ENCODE results near the gene AP3B1.
A peak's percentile ranks its signal among the peaks of the same experiment; 100 is the strongest.
"Not testable (repeated sequence)": the region's sequence is repeated elsewhere in the genome, so short reads cannot be mapped to it uniquely, and the experiment has no call there.

AP3B1 gene

DNA sequence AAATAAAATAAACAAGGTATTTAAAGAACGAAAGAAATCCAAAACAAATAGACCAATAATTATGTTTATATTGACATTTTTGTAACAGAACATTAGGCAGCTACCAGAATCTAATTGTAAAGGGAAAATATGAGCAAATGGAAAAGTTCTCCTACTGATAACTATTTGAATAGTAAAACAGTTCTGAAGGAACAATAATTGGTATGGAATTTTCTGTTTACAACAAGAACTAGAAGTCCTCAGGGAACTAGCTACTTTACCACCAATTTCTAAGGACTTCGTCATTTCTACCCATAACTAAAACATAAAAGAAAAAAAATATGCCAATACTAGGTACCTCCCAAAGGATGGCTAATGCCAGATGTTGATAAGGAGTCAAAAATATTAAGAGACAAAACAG is 58.5 kb downstream of the AP3B1 start:
- no peak for DNase-seq

DNA sequence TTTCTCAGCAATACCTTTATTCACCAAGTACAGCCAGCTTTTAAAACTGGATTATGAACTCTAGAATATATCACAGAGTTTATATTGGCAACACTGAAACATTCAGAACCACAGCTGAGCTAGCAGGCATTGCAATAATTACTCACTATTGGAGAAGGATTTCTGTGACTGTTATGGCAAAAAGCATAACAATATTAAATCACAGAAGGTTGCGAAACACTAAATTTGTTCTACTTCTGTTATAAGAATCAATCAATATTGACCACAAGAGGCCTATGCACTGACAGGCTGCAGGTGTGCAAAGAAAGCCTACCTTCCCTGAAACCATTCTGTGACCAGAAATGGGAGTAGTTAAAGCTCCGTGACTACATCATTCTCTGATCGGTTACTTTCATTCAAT is 59.2 kb downstream of the AP3B1 start:
- no peak for DNase-seq

DNA sequence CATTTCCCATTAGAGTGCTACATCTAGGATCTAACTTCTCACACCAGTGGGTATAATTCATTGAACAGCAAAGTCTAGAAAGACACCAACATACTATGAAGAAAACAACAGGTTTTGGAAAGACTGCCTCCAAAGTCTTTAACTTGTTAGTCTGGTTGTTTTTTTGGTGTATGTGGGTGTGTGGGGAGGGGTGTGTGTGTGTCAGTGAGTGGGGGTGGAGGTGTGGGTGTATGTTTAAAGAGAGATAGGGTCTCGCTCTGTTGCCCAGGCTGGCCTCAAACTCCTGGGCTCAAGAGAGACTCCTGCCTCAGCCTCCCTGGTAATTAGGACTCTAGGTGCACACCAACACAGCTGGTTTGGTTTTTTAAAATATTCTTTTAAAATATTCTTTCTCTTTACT is 59.7 kb downstream of the AP3B1 start:
- no peak for DNase-seq

DNA sequence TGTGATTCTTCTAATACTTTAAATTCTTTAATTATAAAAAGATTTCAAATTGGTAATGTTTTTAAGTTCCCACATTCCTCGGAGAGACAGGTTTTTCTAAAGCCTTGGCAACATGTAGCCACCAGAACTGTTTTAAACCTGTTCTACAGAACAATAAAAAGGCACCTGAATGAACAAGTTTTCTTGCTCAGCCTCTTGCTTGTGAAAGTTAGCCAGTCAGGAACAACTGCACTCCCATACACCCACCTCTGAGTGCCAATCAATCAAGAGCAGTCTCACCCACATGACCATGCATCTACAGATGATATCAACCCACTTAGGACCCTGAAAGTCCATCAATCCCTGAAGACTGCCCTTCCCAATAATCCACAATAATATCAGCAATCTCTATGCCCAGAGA is 62.3 kb downstream of the AP3B1 start:
- no peak for DNase-seq

DNA sequence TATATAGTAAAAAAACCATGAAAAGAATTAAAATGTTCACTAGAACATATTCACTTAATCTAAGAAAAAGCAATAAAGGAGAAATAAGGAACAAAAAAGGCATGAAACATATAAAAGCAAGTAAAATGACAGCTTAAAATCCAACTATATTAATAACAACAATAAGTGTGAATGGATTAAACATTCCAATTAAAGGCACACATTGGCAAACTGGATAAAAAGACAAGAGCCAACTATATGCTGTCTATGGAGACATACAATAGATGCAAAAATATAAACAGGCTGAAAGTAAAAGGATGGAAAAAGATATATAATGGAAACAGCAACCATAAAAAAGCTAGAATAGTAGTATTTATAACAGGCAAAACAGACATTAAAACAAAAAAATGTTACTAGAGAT is 70.1 kb downstream of the AP3B1 start:
- DNase-seq = no peak

DNA sequence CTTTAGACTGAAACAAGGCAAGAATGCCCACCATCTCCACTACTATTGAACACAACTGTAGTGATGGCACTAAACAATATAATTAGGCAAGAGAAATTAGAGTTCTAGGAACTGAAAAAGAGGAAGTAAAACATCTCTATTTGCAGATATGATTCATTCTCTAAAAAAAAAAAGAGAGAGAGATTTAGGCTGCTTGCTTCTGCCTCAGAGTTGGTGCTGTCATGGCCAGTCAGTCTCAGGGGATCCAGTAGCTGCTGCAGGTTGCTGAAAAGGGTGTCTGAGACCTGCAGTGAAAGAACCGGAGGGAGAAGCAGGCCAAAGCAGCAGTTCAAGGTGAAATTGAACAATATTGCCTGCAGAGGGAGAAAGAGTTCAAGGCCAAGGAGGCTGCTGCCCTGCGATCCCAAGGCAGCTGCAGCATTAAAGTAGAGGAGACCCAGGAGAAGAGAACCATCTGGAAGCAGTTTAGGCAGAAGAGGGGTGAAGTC is 72.5 kb downstream of the AP3B1 start:
- DNase-seq = no peak

DNA sequence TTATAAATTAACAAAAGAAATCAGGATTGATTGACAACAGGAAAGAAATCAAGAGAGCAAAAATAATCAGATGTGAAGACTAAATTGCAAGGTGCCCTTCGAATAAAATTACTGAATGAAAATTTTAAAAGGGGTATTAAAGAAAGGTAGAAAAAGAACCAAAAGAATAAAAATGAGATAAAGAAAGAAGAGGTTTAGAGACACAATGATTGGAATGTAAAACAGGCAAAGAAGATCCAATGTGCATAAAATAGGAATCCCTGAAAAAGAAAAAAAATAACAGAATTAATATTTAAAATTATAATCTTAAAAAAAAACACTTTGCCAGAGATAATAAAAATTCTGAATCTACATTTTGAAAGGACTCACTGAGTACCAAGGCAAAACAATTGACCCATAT is 73.0 kb downstream of the AP3B1 start:
- DNase-seq = no peak

DNA sequence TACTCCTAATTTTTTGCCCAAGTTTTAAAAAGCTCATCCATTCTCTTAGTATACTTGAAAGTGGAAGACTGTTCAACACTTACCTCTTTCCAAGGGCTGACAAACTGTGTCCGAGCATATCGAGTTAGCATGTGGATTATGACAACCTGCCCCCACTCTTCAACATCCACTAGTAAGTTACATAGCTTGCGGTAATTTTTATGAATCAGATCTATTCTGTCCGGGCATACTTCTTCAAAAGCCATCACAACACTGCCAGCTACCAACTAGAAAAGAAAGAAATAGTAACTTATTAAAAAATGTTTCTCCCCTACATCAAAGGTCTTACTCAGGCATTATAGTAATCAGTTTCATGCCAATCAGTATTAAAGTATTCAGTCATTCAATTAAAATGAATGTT is 78.5 kb downstream of the AP3B1 start:
- no peak for DNase-seq

DNA sequence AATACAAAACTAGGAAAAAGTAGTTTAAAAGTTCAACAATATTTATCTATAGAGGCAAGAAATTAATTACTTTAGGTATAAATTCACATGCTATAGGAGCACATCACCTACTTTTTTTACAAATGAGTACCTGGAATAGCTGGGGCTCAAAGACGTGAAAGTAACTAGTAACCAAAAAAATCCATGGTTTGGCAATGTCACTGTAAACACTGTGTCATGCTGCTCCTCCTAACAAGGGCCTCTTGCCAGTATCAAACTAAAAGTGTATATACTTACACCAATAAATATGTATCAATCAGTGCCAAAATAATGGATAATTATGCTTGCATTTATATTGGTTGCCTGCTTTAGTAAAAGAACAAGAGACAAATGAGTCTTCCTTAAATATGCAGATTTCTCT is 78.9 kb downstream of the AP3B1 start:
- DNase-seq = no peak

DNA sequence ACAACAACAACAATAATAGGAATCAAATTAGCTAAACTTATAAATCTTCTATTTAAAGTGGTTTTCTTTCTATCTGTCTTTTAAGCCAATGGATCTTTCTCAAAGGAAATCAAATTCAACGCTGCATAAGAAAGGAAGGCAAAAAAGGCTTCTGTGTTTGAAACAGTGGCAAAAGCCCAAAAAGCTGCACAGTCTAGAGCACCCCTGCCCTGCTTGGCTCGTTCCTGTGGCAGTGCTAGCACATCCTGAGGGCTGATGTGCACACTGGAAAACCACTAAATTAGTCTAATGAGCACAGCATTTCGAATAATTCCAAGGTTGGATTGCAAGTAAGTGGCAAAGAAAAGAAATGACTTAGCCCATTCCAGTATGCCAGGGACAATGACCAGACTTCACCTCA is 80.7 kb downstream of the AP3B1 start:
- DNase-seq = no peak

DNA sequence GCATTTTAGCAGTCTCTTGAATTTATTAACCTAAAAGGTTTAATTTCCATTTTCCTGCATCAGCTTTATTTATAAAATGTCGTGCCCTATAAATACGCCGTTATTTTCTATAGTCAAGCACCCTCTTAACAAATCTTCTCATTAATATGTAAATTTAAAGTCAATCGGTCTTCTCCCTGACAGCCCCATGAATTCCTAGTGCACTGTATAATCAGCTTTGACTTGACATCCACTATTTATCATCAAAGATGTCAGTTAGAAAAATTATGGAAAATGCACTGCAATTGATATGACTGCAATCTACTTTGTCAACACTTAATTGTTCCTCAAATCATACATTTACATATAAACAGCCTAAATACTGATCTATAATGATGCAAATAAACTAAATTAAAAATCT is 83.4 kb downstream of the AP3B1 start:
- DNase-seq = no peak

DNA sequence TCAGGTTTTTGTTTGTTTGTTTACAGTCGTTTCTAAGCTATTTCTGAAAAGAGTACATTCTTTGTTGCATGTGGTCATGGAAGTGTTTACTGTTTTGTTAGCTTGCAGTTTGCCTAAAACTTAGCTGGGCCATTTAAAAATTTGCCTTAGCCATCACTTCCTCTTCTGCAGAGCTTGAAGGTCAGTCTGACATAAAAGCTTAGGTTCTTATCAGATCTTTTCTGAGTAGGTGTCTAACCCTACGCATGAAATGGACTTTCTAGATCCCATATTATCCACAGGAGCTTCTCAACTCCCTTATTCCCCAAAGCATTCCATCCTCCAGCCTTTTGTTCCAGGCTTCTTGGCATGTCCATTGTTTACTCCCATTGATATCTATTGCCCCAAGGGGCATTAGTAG is 90.3 kb downstream of the AP3B1 start:
- DNase-seq = no peak

DNA sequence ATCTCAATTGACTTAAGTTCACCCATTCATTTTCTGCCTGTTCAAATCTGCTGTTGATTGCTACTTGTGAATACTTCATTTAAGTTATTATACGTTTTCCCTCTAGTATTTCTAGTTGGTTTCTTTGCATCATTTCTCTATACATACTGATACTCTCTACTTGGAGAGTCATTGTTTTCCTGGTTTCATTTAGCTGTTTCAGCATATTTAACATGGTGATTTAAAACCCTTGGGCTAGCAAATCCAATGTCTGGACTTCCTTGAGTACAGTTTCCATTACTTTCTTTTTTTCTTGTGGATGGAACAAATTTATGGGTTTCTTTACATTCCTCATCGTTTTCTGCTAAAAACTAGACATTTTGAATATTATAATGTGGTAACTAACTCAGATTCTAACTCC is 90.7 kb downstream of the AP3B1 start:
- DNase-seq = no peak

DNA sequence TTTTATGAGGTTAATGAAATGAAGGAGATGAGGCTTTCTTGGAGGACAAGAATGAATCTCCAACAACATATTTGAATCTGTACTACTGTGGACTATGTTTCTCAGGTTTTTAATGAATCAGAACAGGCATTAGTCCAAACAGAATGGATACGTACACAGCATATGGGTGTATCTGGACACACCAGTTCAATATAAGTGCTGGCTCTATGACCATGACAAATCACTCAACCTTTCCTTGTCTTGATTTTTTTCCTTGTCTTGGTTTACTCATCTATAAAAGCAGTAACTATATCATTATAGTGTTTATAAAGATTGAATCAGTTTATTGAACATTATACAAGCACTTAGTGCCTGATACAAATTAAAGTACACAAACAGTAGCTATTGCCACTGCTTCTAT is 104.1 kb downstream of the AP3B1 start:
- DNase-seq = no peak

DNA sequence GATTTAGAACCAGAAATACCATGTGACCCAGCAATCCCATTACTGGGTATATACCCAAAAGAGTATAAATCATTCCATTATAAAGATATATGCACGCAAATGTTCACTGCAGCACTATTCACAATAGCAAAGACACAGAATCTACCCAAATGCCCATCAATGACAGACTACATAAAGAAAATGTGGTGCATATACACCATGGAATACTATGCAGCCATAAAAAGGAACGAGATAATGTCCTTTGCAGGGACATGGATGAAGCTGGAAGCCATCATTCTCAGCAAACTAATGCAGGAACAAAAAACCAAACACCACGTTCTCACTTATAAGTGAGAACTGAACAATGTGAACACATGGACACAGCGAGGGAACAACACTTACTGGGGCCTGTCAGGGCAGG is 105.8 kb downstream of the AP3B1 start:
- not testable (repeated sequence) for DNase-seq

DNA sequence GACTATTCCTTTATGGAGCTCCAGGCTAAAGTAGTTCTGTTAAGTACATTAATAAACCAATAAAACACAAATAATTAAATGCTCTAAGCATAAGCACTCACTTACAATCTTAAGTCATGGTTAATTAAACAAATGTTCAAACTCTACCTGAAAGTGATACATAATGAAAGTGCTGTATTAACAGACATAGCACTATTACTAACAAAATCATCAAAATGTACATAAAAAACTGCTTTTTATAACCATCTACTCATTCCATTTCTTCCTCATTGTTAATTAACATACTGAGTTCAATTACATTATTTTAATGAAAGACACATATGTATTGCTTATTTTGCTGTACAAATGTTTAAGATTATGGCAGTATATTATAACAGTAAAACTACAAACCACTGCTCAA is 107.3 kb downstream of the AP3B1 start:
- DNase-seq = no peak

DNA sequence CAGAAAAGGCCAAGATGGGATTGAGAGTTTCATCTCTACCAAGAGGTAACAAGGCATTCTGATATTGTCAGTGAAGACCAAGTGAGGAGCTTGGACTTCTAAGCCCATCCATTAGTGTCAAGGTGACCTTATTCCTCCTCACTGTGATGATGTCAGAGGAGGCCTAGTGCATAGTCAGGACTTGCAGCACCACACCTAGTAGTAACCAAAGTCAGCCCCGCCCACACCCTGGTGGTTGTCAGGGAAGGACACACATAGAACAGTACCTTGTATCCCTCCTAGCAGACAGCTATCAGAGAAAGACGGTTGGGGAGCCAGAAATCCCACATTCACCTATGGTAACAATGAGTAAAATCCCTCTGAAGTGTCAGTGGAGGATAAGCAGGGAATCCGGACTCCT is 111.7 kb downstream of the AP3B1 start:
- DNase-seq = no peak

DNA sequence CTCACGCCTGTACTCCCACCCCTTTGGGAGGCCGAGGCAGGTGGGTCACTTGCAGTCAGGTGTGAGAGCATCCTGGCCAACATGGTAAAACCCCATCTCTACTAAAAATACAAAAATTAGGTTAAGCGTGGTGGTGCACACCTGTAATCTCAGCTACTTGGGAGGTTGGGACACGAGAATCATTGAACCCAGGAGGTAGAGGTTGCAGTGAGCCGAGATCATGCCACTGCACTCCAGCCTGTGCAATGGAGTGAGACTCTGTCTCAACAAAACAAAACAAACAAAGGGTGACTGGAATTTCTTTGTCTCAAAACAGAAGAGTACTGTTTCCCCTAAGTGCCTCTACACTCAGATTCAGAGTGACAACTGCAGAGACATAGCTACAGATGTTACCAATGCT is 116.1 kb downstream of the AP3B1 start:
- DNase-seq = no peak

DNA sequence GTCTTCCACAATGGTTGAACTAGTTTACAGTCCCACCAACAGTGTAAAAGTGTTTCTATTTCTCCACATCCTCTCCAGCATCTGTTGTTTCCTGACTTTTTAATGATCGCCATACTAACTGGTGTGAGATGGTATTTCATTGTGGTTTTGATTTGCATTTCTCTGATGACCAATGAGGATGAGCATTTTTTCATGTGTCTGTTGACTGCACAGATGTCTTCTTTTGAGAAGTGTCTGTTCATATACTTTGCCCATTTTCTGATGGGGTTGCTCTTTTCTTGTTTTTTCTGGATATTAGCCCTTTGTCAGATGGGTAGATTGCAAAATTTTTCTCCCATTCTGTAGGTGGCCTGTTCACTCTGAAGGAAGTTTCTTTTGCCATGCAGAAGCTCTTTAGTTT is 124.2 kb downstream of the AP3B1 start:
- not testable (repeated sequence) for DNase-seq

DNA sequence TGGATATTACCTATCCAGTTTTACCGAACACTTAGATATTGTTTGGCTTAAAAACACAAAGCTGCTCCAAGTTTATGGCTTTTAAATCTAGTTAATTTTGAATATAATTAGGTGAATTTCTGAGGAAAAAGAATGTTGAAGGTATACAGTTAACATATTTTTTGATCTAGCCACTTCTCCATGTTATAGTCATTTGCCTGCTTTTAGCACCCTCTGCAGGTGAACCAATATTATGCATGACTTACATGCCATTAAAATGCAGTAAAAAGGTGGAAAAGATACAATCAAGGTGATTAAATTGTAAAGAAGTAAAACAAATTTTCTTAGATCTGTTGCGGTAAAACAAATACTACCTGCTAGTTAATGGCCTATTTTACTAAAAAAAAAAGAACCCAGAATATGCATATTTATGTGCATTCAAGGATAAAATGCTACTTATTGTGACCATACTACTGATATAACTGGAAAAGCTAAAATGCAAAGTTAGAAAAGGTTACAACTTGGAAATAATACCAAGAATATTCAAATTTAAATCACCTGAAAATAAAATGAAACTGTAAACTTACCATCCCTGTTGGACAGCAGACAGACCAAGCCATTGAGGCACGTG is 132.1 kb downstream of the AP3B1 start:
- DNase-seq = peak; percentile 59

DNA sequence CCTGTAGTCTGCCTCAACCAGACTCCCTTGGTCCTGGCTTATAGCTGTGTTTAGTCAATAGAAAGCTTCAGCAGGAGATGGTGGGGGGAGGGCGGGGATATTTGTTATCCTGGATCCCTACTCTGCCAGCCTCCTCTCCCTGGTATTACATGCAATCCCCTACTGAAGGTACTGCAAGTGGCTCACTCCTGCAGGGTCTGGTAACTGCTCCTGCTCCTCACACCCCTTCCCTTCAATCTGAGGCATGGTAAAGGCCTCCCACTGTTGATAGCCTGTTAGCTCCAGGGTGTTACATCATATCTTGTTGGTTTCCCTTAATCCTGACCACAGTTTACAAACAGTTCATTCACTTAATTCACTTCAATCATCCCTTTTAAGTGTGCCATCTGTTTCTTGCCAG is 137.5 kb downstream of the AP3B1 start:
- no peak for DNase-seq

DNA sequence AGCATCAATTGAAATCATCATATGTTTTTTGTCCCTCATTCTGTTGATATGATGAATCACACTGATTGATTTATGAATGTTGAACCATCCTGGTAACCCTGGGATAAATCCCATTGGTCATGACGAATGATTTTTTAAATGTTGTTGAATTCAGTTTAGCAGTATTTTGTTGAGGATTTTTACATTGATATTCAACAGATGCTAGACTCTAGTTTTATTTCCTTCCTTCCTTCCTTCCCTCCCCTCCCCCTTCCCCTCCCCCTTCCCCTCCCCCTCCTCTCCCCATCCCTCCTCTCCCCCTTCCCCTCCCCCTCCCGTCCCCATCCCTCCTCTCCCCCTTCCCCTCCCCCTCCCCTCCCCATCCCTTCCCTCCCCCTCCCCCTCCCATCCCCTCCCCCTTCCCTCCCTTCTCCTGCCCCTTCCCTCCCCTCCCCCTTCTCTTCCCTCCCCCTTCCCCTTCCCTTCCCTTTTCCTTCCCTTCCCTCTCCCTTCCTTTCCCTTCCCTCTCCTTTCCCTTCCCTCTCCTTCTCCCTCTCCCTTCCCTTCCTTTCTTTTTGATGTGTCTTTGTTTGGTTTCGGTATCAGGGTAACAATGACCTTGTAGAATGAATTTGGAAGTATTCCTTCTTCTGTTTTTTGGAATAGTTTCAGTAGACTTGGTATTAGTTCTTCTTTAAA is 142.8 kb downstream of the AP3B1 start:
- no peak for DNase-seq

DNA sequence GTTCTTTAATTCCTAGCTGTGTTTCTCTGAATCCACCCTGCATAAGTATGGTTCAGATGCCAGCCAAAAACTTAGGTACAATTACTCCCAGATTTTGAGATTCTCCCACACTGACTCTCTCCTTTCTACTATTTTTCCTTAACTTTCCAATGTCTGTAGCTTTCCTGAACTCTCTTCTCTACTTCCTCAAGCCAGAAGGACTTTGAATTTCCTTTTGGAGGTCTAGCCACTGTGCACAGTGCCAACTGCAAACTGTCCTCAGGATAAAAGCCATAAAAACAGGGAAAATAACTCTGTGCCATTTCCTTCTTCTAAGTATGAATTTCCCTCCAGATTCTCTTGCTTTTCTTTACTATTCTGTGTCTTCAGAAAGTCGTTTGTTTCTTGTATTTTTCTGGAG is 157.2 kb downstream of the AP3B1 start:
- no peak for DNase-seq

DNA sequence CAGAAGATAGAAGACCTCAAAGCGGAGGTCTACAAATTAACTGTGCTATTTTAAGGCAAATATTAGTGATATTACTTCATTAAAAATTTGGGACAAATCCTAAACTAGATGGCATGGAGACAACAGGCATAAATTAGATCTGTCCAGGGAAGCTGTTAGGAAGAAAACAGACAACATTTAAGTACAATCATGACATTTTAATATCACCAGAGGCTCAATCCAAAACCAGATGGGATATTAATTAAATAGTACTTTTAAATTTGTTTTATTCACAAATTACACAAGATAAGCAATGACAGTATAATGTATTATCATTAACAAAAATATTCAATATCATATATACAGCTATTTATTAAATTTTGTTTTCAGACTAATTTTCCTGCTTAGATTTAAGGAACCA is 161.1 kb downstream of the AP3B1 start:
- no peak for DNase-seq

DNA sequence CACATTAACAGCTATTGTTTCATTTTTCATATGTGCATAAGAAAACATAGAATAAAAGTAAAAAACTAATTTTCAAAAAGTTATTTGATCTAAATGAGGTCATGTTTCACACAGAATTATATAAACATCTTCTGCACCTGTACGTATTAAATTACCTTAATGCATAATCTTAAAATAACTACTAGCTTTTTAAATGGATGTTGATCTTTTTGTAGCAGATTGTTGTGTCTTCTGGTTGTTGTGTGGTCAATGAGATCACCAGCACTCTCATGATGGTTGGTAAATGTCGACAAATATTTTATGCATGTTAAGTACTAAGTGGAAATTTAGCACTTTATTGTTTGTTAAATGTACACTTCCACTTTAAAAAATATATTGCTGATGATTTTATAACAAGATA is 162.0 kb downstream of the AP3B1 start:
- no peak for DNase-seq
